ENCODE results near the gene TMEM131L.
A peak's percentile ranks its signal among the peaks of the same experiment; 100 is the strongest.
"Not testable (repeated sequence)": the region's sequence is repeated elsewhere in the genome, so short reads cannot be mapped to it uniquely, and the experiment has no call there.

TMEM131L gene

GRCh38 chr4:153501578-153501977, 35.4 kb downstream of the TMEM131L start:
- Mint-ChIP-seq H3K4me1 (peaks cover 87% of the 10 kb centered on the region), H3K4me3 (no peak overlapping the region), H3K27ac (no peak overlapping the region), H3K27me3 (no peaks in the 10 kb centered on the region), H3K9me3 (no peaks in the 10 kb centered on the region), H3K36me3 (peaks cover 42% of the 10 kb centered on the region)
- ATAC-seq, result no peak

- Mint-ChIP-seq H3K4me1 (peaks cover 87% of the 10 kb centered on the region), H3K4me3 (no peak overlapping the region), H3K36me3 (peaks cover 52% of the 10 kb centered on the region), H3K27ac (no peak overlapping the region), H3K27me3 (no peaks in the 10 kb centered on the region), H3K9me3 (no peaks in the 10 kb centered on the region)
- ATAC-seq, result no peak
These were observed 36.4 kb downstream of the TMEM131L start for GRCh38 chr4:153502584-153502983.

GRCh38 chr4:153506341-153507309, 40.5 kb downstream of the TMEM131L start:
- H3K36me3 Mint-ChIP-seq, result peaks cover 62% of the 10 kb centered on the region
- H3K4me3 Mint-ChIP-seq, result no peak overlapping the region
- H3K27me3 Mint-ChIP-seq, result no peaks in the 10 kb centered on the region
- H3K9me3 Mint-ChIP-seq, result no peaks in the 10 kb centered on the region
- H3K27ac Mint-ChIP-seq, result peak overlapping the region; percentile 6
- peaks cover 78% of the 10 kb centered on the region for H3K4me1 Mint-ChIP-seq
- no peak for ATAC-seq

- H3K27ac Mint-ChIP-seq, result peak overlapping the region; percentile 6
- H3K4me1 Mint-ChIP-seq, result peaks cover 83% of the 10 kb centered on the region
- H3K4me3 Mint-ChIP-seq, result no peak overlapping the region
- ATAC-seq, result no peak
- no peaks in the 10 kb centered on the region for H3K27me3 Mint-ChIP-seq
- H3K9me3 Mint-ChIP-seq, result no peaks in the 10 kb centered on the region
- H3K36me3 Mint-ChIP-seq, result peaks cover 67% of the 10 kb centered on the region
These were observed 41.3 kb downstream of the TMEM131L start for GRCh38 chr4:153507310-153508073.

GRCh38 chr4:153509212-153509611, 43.1 kb downstream of the TMEM131L start:
- not testable (repeated sequence) for H3K4me3 Mint-ChIP-seq
- Mint-ChIP-seq H3K36me3 (peaks cover 69% of the 10 kb centered on the region), H3K27ac (peak overlapping the region; percentile 70)

GRCh38 chr4:153509724-153510123, 43.6 kb downstream of the TMEM131L start:
- Mint-ChIP-seq H3K4me3 (no peak overlapping the region), H3K27me3 (no peaks in the 10 kb centered on the region), H3K9me3 (no peaks in the 10 kb centered on the region), H3K27ac (peak overlapping the region; percentile 70), H3K4me1 (peaks cover 89% of the 10 kb centered on the region), H3K36me3 (peaks cover 66% of the 10 kb centered on the region)
- no peak for ATAC-seq

More at GRCh38 chr4:153509212-153509611, 43.1 kb downstream of the TMEM131L start:
- ATAC-seq, H3K27me3 Mint-ChIP-seq, H3K9me3 Mint-ChIP-seq: not testable (repeated sequence)
- peaks cover 87% of the 10 kb centered on the region for H3K4me1 Mint-ChIP-seq

- ATAC-seq, result no peak
- peaks cover 89% of the 10 kb centered on the region for H3K4me1 Mint-ChIP-seq
- no peaks in the 10 kb centered on the region for H3K27me3 Mint-ChIP-seq
- peak overlapping the region; percentile 70 for H3K27ac Mint-ChIP-seq
- no peaks in the 10 kb centered on the region for H3K9me3 Mint-ChIP-seq
- peak overlapping the region; percentile 16 for H3K4me3 Mint-ChIP-seq
- peaks cover 66% of the 10 kb centered on the region for H3K36me3 Mint-ChIP-seq
These were observed 44.3 kb downstream of the TMEM131L start for GRCh38 chr4:153510252-153511001.

- Mint-ChIP-seq H3K4me1 (peaks cover 84% of the 10 kb centered on the region), H3K9me3 (no peaks in the 10 kb centered on the region), H3K4me3 (no peak overlapping the region), H3K36me3 (peaks cover 59% of the 10 kb centered on the region), H3K27me3 (no peaks in the 10 kb centered on the region), H3K27ac (peak overlapping the region; percentile 70)
- no peak for ATAC-seq
These were observed 44.9 kb downstream of the TMEM131L start for GRCh38 chr4:153511104-153511503.

GRCh38 chr4:153512162-153512852, 46.1 kb downstream of the TMEM131L start:
- no peak overlapping the region for H3K4me3 Mint-ChIP-seq
- H3K27ac Mint-ChIP-seq, result peak overlapping the region; percentile 76

GRCh38 chr4:153512952-153513500, 46.9 kb downstream of the TMEM131L start:
- no peaks in the 10 kb centered on the region for H3K27me3 Mint-ChIP-seq
- H3K9me3 Mint-ChIP-seq, result no peaks in the 10 kb centered on the region
- no peak for ATAC-seq
- H3K27ac Mint-ChIP-seq, result peak overlapping the region; percentile 76
- H3K36me3 Mint-ChIP-seq, result peaks cover 49% of the 10 kb centered on the region
- peaks cover 77% of the 10 kb centered on the region for H3K4me1 Mint-ChIP-seq
- H3K4me3 Mint-ChIP-seq, result no peak overlapping the region

More at GRCh38 chr4:153512162-153512852, 46.1 kb downstream of the TMEM131L start:
- Mint-ChIP-seq H3K27me3 (no peaks in the 10 kb centered on the region), H3K9me3 (no peaks in the 10 kb centered on the region), H3K4me1 (peaks cover 77% of the 10 kb centered on the region), H3K36me3 (peaks cover 55% of the 10 kb centered on the region)
- ATAC-seq, result no peak

- H3K27me3 Mint-ChIP-seq, result no peaks in the 10 kb centered on the region
- ATAC-seq, result no peak
- H3K36me3 Mint-ChIP-seq, result peaks cover 47% of the 10 kb centered on the region
- H3K9me3 Mint-ChIP-seq, result no peaks in the 10 kb centered on the region
- H3K4me1 Mint-ChIP-seq, result peaks cover 81% of the 10 kb centered on the region
- H3K4me3 Mint-ChIP-seq, result no peak overlapping the region
- H3K27ac Mint-ChIP-seq, result peak overlapping the region; percentile 76
These were observed 47.4 kb downstream of the TMEM131L start for GRCh38 chr4:153513596-153513995.

- Mint-ChIP-seq H3K9me3 (no peaks in the 10 kb centered on the region), H3K4me3 (peak overlapping the region; percentile 15), H3K4me1 (peaks cover 82% of the 10 kb centered on the region), H3K36me3 (peaks cover 43% of the 10 kb centered on the region), H3K27me3 (no peaks in the 10 kb centered on the region), H3K27ac (peak overlapping the region; percentile 76)
- no peak for ATAC-seq
These were observed 47.9 kb downstream of the TMEM131L start for GRCh38 chr4:153514001-153514526.

- Mint-ChIP-seq H3K4me1 (peaks cover 82% of the 10 kb centered on the region), H3K36me3 (peaks cover 35% of the 10 kb centered on the region), H3K27me3 (no peaks in the 10 kb centered on the region), H3K9me3 (no peaks in the 10 kb centered on the region), H3K4me3 (no peak overlapping the region), H3K27ac (peak overlapping the region; percentile 53)
- ATAC-seq, result no peak
These were observed 48.7 kb downstream of the TMEM131L start for GRCh38 chr4:153514688-153515426.
